ENCODE measurements around the gene SNX13. TPM values are rescaled to one million over a fixed set of nuclear protein-coding genes. Genes with fewer than 3 reads are reported as not detected.

The SNX13 gene
- total and polyA plus RNA-seq, 9 of the 15 experiments (the other 6 are each of a cell fraction or from before 2014, with no cell fraction given), result 5.6 to 33.2 (median 25.4) TPM

DNA sequence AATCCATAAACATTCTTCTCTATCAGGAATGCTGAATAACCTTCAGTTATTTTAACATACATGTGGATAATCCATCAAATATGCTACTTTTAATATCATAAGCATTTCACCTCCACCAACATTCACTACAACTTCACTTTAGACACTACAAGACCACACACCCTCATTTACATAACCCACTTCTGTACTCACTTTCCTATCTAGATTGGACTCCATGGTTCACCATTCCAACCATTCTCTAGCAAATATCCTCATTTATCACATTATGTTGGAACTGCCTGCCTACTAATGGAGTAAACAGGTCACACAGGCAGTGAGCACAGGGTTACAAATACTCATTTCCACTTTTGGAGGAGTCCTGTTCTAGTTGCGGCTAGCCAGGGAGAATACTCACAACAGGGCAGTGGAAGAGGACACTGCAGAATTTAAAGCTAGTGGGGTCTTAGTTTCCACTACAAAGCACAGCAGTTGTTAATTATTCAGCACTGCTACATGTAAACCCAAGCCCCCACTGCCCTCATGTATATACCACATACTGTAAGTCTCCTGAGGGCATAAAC lies 18.4 kb downstream of the SNX13 start (continued):
- TF ChIP-seq, protein P1, sequence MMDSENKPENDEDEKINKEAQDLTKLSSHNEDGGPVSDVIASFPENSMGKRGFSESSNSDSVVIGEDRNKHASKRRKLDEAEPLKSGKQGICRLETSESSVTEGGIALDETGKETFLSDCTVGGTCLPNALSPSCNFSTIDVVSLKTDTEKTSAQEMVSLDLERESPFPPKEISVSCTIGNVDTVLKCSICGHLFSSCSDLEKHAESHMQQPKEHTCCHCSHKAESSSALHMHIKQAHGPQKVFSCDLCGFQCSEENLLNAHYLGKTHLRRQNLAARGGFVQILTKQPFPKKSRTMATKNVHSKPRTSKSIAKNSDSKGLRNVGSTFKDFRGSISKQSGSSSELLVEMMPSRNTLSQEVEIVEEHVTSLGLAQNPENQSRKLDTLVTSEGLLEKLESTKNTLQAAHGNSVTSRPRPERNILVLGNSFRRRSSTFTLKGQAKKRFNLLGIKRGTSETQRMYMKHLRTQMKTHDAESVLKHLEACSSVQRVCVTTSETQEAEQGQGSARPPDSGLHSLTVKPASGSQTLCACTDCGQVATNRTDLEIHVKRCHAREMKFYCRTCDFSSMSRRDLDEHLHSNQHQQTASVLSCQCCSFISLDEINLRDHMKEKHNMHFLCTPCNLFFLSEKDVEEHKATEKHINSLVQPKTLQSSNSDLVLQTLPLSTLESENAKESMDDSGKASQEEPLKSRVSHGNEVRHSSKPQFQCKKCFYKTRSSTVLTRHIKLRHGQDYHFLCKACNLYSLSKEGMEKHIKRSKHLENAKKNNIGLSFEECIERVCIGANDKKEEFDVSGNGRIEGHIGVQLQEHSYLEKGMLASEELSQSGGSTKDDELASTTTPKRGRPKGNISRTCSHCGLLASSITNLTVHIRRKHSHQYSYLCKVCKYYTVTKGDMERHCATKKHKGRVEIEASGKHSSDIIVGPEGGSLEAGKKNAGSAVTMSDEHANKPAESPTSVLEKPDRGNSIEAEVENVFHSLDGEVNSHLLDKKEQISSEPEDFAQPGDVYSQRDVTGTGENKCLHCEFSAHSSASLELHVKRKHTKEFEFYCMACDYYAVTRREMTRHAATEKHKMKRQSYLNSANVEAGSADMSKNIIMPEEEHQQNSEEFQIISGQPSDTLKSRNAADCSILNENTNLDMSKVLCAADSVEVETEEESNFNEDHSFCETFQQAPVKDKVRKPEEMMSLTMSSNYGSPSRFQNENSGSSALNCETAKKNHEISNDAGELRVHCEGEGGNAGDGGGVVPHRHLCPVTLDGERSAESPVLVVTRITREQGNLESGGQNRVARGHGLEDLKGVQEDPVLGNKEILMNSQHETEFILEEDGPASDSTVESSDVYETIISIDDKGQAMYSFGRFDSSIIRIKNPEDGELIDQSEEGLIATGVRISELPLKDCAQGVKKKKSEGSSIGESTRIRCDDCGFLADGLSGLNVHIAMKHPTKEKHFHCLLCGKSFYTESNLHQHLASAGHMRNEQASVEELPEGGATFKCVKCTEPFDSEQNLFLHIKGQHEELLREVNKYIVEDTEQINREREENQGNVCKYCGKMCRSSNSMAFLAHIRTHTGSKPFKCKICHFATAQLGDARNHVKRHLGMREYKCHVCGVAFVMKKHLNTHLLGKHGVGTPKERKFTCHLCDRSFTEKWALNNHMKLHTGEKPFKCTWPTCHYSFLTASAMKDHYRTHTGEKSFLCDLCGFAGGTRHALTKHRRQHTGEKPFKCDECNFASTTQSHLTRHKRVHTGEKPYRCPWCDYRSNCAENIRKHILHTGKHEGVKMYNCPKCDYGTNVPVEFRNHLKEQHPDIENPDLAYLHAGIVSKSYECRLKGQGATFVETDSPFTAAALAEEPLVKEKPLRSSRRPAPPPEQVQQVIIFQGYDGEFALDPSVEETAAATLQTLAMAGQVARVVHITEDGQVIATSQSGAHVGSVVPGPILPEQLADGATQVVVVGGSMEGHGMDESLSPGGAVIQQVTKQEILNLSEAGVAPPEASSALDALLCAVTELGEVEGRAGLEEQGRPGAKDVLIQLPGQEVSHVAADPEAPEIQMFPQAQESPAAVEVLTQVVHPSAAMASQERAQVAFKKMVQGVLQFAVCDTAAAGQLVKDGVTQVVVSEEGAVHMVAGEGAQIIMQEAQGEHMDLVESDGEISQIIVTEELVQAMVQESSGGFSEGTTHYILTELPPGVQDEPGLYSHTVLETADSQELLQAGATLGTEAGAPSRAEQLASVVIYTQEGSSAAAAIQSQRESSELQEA (IDR thresholded peaks at IDR 0.05; ENCODE audit: low read depth), result no peak

GRCh38 chr7:17917842-17918241 lies 22.5 kb downstream of the SNX13 start:
- Histone ChIP-seq H3K9me1 (ENCODE audit: control insufficient read depth, insufficient read depth, low read length) (no peaks in the 10 kb centered on the region), H3K4me3 (no peak overlapping the region), H3K36me3 (ENCODE audit: control insufficient read depth, insufficient read depth, low read length) (no peaks in the 10 kb centered on the region), H3K4me2 (ENCODE audit: insufficient read depth, low read length) (no peak overlapping the region), H3K9me3 (replicated peaks; ENCODE audit: control insufficient read depth, insufficient read depth, low read depth, low read length) (peaks cover 6% of the 10 kb centered on the region; the same call in 1 of the 2 replicates), H3K79me2 (ENCODE audit: control insufficient read depth, insufficient read depth, low read length) (peaks cover 95% of the 10 kb centered on the region), H2AFZ (ENCODE audit: low read depth, low read length) (no peak overlapping the region), H3K9ac (ENCODE audit: insufficient read depth in 1 of 2, low read depth in 2 of 2, low read length in 2 of 2) (no peak overlapping the region), H3K27ac (ENCODE audit: extremely low read depth, low read depth, low read length) (no peak overlapping the region), H3K4me1 (replicated peaks in 1 of 2; ENCODE audit: control insufficient read depth in 2 of 2, insufficient read depth in 2 of 2, low read length in 2 of 2) (no peaks in the 10 kb centered on the region), H4K20me1 (replicated peaks; ENCODE audit: control insufficient read depth, insufficient read depth, low read length) (no peaks in the 10 kb centered on the region; the same call in 1 of the 2 replicates), H3K27me3 (ENCODE audit: control insufficient read depth in 2 of 2, insufficient read depth in 2 of 2, low read length in 2 of 2) (no peaks in the 10 kb centered on the region)
- WGBS (ENCODE audit: insufficient coverage, low coverage, missing lambda C conversion rate), result 98% methylated on average over 3 of the region's 3 CpGs
- BruUV-seq (replicated peaks), result no TSS peak
- DNase-seq (ENCODE audit: extremely low read depth in 1 of 4, low spot score in 3 of 4) (no peak), FAIRE-seq (peak; percentile 64), ATAC-seq (no peak)
- POLR2A ChIA-PET, result no interaction called here
- in situ Hi-C loops (cut with MboI), result no loop called here
- TF ChIP-seq SRSF3 (IDR thresholded peaks at IDR 0.05; ENCODE audit: insufficient read depth, low read length) (no peak), NFE2 (IDR thresholded peaks at IDR 0.05; ENCODE audit: low read depth) (no peak), PHF8 (IDR thresholded peaks at IDR 0.05; ENCODE audit: borderline replicate concordance, low read length) (no peak), CXXC5 (CRISPR knock-in tag; IDR thresholded peaks at IDR 0.05) (no peak)
- TF ChIP-seq, protein P2, sequence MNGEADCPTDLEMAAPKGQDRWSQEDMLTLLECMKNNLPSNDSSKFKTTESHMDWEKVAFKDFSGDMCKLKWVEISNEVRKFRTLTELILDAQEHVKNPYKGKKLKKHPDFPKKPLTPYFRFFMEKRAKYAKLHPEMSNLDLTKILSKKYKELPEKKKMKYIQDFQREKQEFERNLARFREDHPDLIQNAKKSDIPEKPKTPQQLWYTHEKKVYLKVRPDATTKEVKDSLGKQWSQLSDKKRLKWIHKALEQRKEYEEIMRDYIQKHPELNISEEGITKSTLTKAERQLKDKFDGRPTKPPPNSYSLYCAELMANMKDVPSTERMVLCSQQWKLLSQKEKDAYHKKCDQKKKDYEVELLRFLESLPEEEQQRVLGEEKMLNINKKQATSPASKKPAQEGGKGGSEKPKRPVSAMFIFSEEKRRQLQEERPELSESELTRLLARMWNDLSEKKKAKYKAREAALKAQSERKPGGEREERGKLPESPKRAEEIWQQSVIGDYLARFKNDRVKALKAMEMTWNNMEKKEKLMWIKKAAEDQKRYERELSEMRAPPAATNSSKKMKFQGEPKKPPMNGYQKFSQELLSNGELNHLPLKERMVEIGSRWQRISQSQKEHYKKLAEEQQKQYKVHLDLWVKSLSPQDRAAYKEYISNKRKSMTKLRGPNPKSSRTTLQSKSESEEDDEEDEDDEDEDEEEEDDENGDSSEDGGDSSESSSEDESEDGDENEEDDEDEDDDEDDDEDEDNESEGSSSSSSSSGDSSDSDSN (IDR thresholded peaks at IDR 0.05; ENCODE audit: borderline replicate concordance in 1 of 2, low read depth in 2 of 2, low read length in 2 of 2), result no peak
- CTCF ChIA-PET (ENCODE audit: low intra/inter-chr PET ratio), result no interaction called here
- intact Hi-C loops (cut with micrococcal nuclease), result no loop called here

Data from K562 (cell line).